Type B pancreatic cell (in vitro differentiated cells): ENCODE results near the gene BTD. TPM values are rescaled to one million over a fixed set of nuclear protein-coding genes. Genes with fewer than 3 reads are reported as not detected.

Source experiments
- DNase-seq: peaks from one replicate; pipeline ENCODE4 v3.0.0; 2021; ENCODE audit warnings: mixed read lengths; ENCODE audit not compliant: unreplicated experiment; ENCODE audit errors: extremely low spot score
- H3K27ac Mint-ChIP-seq: 2 replicates; pipeline ENCODE4 v1.8.0; 2021; ENCODE audit warnings: mild to moderate bottlenecking, mixed read lengths
- H3K27me3 Mint-ChIP-seq: 2 replicates; pipeline ENCODE4 v1.8.0; 2021; ENCODE audit warnings: mixed read lengths
- H3K36me3 Mint-ChIP-seq: 2 replicates; pipeline ENCODE4 v1.8.0; 2021; ENCODE audit warnings: mixed read lengths
- H3K4me1 Mint-ChIP-seq: one replicate; pipeline ENCODE4 v1.8.0; 2021; ENCODE audit warnings: mixed read lengths; ENCODE audit not compliant: unreplicated experiment
- H3K4me3 Mint-ChIP-seq: 2 replicates; pipeline ENCODE4 v1.8.0; 2021; ENCODE audit warnings: mild to moderate bottlenecking, mixed read lengths
- H3K9me3 Mint-ChIP-seq: 2 replicates; pipeline ENCODE4 v1.8.0; 2021; ENCODE audit warnings: mixed read lengths
- CTCF ChIP-seq: fragments of 200-600 bp; sonication (generic); conservative IDR thresholded peaks from 2 replicates; pipeline ENCODE4 v1.5.0; 2021; ENCODE audit warnings: antibody characterized with exemption, mild to moderate bottlenecking
- total RNA-seq: library from RNA; stranded (reverse); gene quantifications from 2 replicates; pipeline ENCODE4 v1.2.1, GENCODE V29; 2021; ENCODE audit warnings: low replicate concordance

Gene BTD
- total RNA-seq, 1 donor from 2014 or later, result 12.2 TPM

DNA sequence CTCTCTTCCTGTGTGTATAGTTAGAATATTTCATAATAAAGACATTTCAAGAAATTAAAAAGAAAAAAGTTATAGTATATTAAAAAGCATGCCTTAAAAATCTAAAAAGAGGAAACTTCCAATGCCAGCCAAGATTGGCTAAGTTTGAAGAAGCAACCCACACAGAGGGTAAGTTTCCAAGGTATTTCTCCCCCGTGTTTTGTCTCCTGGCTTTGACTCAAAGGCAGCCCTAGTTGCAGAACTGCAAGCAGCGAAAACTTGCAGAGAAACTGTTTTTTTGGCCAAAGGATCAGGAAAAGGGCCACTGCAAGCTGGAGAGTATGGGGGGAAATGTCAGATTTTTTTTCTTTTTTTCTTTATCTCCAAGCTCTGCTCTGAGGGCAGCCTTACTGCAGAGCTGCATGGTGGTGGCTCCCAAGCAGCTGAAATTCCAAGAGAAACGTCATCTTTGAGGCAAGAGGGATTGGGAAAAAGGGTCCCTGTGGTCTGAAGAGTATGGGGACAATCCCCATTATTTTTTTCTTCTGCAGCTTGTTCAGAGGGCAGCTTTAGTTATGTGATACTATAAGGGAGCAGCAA lies 23.2 kb upstream of the BTD start:
- Mint-ChIP-seq H3K9me3 (no peaks in the 10 kb centered on the region), H3K27me3 (no peaks in the 10 kb centered on the region), H3K4me1 (no peaks in the 10 kb centered on the region), H3K27ac (no peak overlapping the region), H3K36me3 (peaks cover 19% of the 10 kb centered on the region), H3K4me3 (no peak overlapping the region)
- TF ChIP-seq CTCF, result no peak
- DNase-seq, result no peak

GRCh38 chr3:15579051-15579450 lies 22.5 kb upstream of the BTD start:
- Mint-ChIP-seq H3K36me3 (peaks cover 19% of the 10 kb centered on the region), H3K27ac (no peak overlapping the region)
- no peak for TF ChIP-seq CTCF

GRCh38 chr3:15581471-15582394 lies 19.8 kb upstream of the BTD start:
- H3K4me3 Mint-ChIP-seq, result no peak overlapping the region
- H3K27ac Mint-ChIP-seq, result no peak overlapping the region
- H3K9me3 Mint-ChIP-seq, result no peaks in the 10 kb centered on the region
- no peak for DNase-seq
- H3K4me1 Mint-ChIP-seq, result no peaks in the 10 kb centered on the region
- H3K36me3 Mint-ChIP-seq, result peaks cover 28% of the 10 kb centered on the region
- TF ChIP-seq CTCF, result no peak
- no peaks in the 10 kb centered on the region for H3K27me3 Mint-ChIP-seq

More at GRCh38 chr3:15579051-15579450, 22.5 kb upstream of the BTD start:
- H3K27me3 Mint-ChIP-seq, result no peaks in the 10 kb centered on the region
- no peaks in the 10 kb centered on the region for H3K4me1 Mint-ChIP-seq
- H3K4me3 Mint-ChIP-seq, result no peak overlapping the region
- H3K9me3 Mint-ChIP-seq, result no peaks in the 10 kb centered on the region
- DNase-seq, result no peak

GRCh38 chr3:15585111-15585845 lies 16.3 kb upstream of the BTD start:
- TF ChIP-seq CTCF, result no peak
- no peaks in the 10 kb centered on the region for H3K9me3 Mint-ChIP-seq
- peaks cover 25% of the 10 kb centered on the region for H3K36me3 Mint-ChIP-seq
- no peaks in the 10 kb centered on the region for H3K27me3 Mint-ChIP-seq
- no peak overlapping the region for H3K4me3 Mint-ChIP-seq
- no peaks in the 10 kb centered on the region for H3K4me1 Mint-ChIP-seq
- DNase-seq, result no peak
- H3K27ac Mint-ChIP-seq, result no peak overlapping the region

GRCh38 chr3:15591242-15591641 lies 10.3 kb upstream of the BTD start:
- no peak for TF ChIP-seq CTCF
- H3K36me3 Mint-ChIP-seq, result peaks cover 8% of the 10 kb centered on the region
- no peak overlapping the region for H3K4me3 Mint-ChIP-seq
- no peaks in the 10 kb centered on the region for H3K9me3 Mint-ChIP-seq
- no peaks in the 10 kb centered on the region for H3K4me1 Mint-ChIP-seq
- no peaks in the 10 kb centered on the region for H3K27me3 Mint-ChIP-seq
- no peak overlapping the region for H3K27ac Mint-ChIP-seq
- no peak for DNase-seq
